ENCODE data around the gene USP17L28. TPM values are rescaled to one million over a fixed set of nuclear protein-coding genes. Genes with fewer than 3 reads are reported as not detected.
"Not testable (repeated sequence)": the region's sequence is repeated elsewhere in the genome, so short reads cannot be mapped to it uniquely, and the experiment has no call there.

Gene USP17L28
- total RNA-seq, 1 experiment from 2014 or later: not detected

DNA sequence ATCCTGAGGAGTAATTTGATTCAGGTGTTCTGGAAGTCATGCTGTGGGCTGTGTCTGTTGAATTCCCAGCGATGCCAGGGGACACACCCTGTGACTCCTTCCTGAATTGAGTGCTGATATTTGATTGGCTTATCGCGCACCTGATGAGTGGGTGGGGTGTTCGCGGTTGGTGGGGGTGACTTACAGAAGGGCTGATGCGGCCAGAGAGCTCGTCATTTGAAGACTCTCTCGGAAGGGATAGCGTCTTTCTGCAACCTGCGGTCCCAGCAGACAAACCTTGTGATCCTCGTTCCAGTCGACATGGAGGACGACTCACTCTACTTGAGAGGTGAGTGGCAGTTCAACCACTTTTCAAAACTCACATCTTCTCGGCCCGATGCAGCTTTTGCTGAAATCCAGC, 14.1 kb downstream of the USP17L28 start, which contains the start of gene USP17L30:
TSS of gene USP17L30 (plus strand) at position 301 of the 400 bp plus-strand sequence. CDS start at position 301, 0 bp downstream.
- H3K9me3 Mint-ChIP-seq (ENCODE audit: low read depth, unreplicated experiment); H3K36me3 Mint-ChIP-seq (ENCODE audit: insufficient read depth, unreplicated experiment); DNase-seq; CTCF ChIA-PET; H3K27ac Mint-ChIP-seq (ENCODE audit: unreplicated experiment); H3K4me3 Mint-ChIP-seq (ENCODE audit: low read depth, unreplicated experiment); H3K4me1 Mint-ChIP-seq (ENCODE audit: low read depth, unreplicated experiment); intact Hi-C loops (cut with micrococcal nuclease; ENCODE audit: unreplicated experiment); BruUV-seq (replicated peaks); H3K27me3 Mint-ChIP-seq (ENCODE audit: unreplicated experiment): not testable (repeated sequence)

DNA sequence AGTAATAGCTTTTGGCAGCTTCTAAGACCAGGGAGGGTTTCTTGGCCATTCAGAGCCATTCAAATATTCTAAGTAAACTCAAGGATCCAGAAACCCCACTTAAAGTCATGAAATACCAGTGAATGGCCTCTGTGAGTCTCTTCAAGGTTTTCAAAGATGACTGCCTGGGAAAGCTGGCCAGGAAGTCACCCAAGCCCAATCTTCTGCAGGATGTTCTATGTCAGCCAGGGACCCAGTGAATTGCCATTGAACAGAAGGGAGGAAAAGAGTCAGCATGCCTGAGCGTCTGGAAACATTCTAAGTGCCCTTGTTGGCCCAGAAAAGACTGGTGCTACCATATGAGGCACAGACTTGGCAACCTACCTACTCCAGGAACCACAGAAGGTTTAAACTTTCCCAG, 31.2 kb downstream of the USP17L28 start:
- H3K27me3 Mint-ChIP-seq (ENCODE audit: unreplicated experiment); H3K36me3 Mint-ChIP-seq (ENCODE audit: insufficient read depth, unreplicated experiment); DNase-seq; CTCF ChIA-PET; H3K4me1 Mint-ChIP-seq (ENCODE audit: low read depth, unreplicated experiment); intact Hi-C loops (cut with micrococcal nuclease; ENCODE audit: unreplicated experiment); BruUV-seq (replicated peaks); H3K9me3 Mint-ChIP-seq (ENCODE audit: low read depth, unreplicated experiment); H3K27ac Mint-ChIP-seq (ENCODE audit: unreplicated experiment); H3K4me3 Mint-ChIP-seq (ENCODE audit: low read depth, unreplicated experiment): not testable (repeated sequence)

GRCh38 chr4:9381012-9381534, 32.4 kb downstream of the USP17L28 start:
- H3K4me3 Mint-ChIP-seq (ENCODE audit: low read depth, unreplicated experiment): peak overlapping the region; percentile 19
- CTCF ChIA-PET: interaction anchor here (0.5 kb wide), 1 partner anchor 15 kb away, joined by 3 read pairs; no protein-coding TSS in a partner anchor
- H3K36me3 Mint-ChIP-seq (ENCODE audit: insufficient read depth, unreplicated experiment); H3K4me1 Mint-ChIP-seq (ENCODE audit: low read depth, unreplicated experiment); H3K27ac Mint-ChIP-seq (ENCODE audit: unreplicated experiment); BruUV-seq (replicated peaks); H3K27me3 Mint-ChIP-seq (ENCODE audit: unreplicated experiment); intact Hi-C loops (cut with micrococcal nuclease; ENCODE audit: unreplicated experiment); H3K9me3 Mint-ChIP-seq (ENCODE audit: low read depth, unreplicated experiment): not testable (repeated sequence)
- DNase-seq: peak; percentile 42

DNA sequence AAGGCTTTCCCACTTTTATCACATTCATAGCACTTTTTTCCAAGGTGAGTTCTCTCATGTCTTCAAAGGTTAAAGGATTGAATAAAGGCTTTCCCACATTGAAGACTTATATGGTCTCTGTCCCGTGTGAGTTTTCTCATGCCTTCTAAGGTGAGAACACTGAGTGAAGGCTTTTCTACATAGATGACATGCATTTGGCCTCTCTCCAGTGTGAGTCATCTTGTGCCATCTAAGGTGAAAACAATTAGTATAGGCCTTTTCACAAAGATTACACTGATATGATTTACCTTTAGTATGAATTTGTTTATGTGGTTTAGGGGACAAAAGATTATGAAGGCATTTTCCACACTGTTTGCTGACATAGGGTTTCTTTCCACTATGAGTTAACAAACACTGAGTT, 35.4 kb downstream of the USP17L28 start:
- Mint-ChIP-seq H3K36me3 (ENCODE audit: insufficient read depth, unreplicated experiment) (no peaks in the 10 kb centered on the region), H3K4me3 (ENCODE audit: low read depth, unreplicated experiment) (no peak overlapping the region), H3K27me3 (ENCODE audit: unreplicated experiment) (no peaks in the 10 kb centered on the region), H3K9me3 (ENCODE audit: low read depth, unreplicated experiment) (no peaks in the 10 kb centered on the region), H3K27ac (ENCODE audit: unreplicated experiment) (no peak overlapping the region), H3K4me1 (ENCODE audit: low read depth, unreplicated experiment) (no peaks in the 10 kb centered on the region)
- no TSS peak for BruUV-seq (replicated peaks)
- no peak for DNase-seq
- TF ChIP-seq, protein P1, sequence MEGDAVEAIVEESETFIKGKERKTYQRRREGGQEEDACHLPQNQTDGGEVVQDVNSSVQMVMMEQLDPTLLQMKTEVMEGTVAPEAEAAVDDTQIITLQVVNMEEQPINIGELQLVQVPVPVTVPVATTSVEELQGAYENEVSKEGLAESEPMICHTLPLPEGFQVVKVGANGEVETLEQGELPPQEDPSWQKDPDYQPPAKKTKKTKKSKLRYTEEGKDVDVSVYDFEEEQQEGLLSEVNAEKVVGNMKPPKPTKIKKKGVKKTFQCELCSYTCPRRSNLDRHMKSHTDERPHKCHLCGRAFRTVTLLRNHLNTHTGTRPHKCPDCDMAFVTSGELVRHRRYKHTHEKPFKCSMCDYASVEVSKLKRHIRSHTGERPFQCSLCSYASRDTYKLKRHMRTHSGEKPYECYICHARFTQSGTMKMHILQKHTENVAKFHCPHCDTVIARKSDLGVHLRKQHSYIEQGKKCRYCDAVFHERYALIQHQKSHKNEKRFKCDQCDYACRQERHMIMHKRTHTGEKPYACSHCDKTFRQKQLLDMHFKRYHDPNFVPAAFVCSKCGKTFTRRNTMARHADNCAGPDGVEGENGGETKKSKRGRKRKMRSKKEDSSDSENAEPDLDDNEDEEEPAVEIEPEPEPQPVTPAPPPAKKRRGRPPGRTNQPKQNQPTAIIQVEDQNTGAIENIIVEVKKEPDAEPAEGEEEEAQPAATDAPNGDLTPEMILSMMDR (IDR thresholded peaks at IDR 0.05; ENCODE audit: unreplicated experiment): no peak
- CTCF ChIA-PET: no interaction called here
- intact Hi-C loops (cut with micrococcal nuclease; ENCODE audit: unreplicated experiment): no loop called here

DNA sequence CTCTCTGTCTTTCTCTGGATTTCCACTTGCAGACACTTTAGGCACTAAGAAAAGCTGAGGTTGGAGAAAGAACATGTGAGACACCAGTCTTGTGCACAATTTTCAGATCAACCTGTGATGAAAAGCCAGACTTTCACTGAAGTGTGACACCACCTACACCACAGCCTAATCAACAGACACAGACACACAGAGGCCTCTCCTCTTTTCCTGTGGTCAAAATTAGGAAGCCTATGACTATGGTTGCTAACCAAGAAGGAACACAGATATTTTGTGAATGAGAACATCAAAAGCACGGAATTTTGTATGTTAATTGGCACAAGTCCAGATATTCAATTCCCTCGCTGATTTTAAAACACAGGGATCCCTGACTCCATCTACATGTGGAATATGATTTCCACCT, 40.3 kb downstream of the USP17L28 start:
- H3K36me3 Mint-ChIP-seq (ENCODE audit: insufficient read depth, unreplicated experiment); H3K27ac Mint-ChIP-seq (ENCODE audit: unreplicated experiment); H3K27me3 Mint-ChIP-seq (ENCODE audit: unreplicated experiment); H3K4me3 Mint-ChIP-seq (ENCODE audit: low read depth, unreplicated experiment); DNase-seq; H3K4me1 Mint-ChIP-seq (ENCODE audit: low read depth, unreplicated experiment); H3K9me3 Mint-ChIP-seq (ENCODE audit: low read depth, unreplicated experiment); CTCF ChIA-PET; intact Hi-C loops (cut with micrococcal nuclease; ENCODE audit: unreplicated experiment); BruUV-seq (replicated peaks): not testable (repeated sequence)

Other genes starting within 250 kb of the USP17L28 start
- gene FAM90A26, start 178.5 kb upstream of the USP17L28 start, total RNA-seq (2022): not detected in 2 replicates
- gene USP17L10, start 138.2 kb upstream of the USP17L28 start, total RNA-seq (2022): not detected in 2 replicates
- gene USP17L11, start 133.5 kb upstream of the USP17L28 start, total RNA-seq (2022): not detected in 2 replicates
- gene USP17L12, start 128.7 kb upstream of the USP17L28 start, total RNA-seq (2022): not detected in 2 replicates
- not detected in 2 replicates for gene USP17L13, start 124.0 kb upstream of the USP17L28 start, total RNA-seq (2022)
- not detected in 2 replicates for gene USP17L15, start 114.5 kb upstream of the USP17L28 start, total RNA-seq (2022)
- not detected in 2 replicates for gene USP17L17, start 105.0 kb upstream of the USP17L28 start, total RNA-seq (2022)
- gene USP17L18, start 100.3 kb upstream of the USP17L28 start, total RNA-seq (2022): not detected in 2 replicates
- not detected in 2 replicates for gene USP17L19, start 95.5 kb upstream of the USP17L28 start, total RNA-seq (2022)
- not detected in 2 replicates for gene USP17L20, start 90.8 kb upstream of the USP17L28 start, total RNA-seq (2022)
- gene USP17L21, start 86.0 kb upstream of the USP17L28 start, total RNA-seq (2022): not detected in 2 replicates
- not detected in 2 replicates for gene USP17L22, start 81.3 kb upstream of the USP17L28 start, total RNA-seq (2022)
- not detected in 2 replicates for gene USP17L24, start 23.7 kb upstream of the USP17L28 start, total RNA-seq (2022)
- gene USP17L25, start 19.0 kb upstream of the USP17L28 start, total RNA-seq (2022): not detected in 2 replicates
- not detected in 2 replicates for gene USP17L26, start 14.2 kb upstream of the USP17L28 start, total RNA-seq (2022)
- gene USP17L5, start 9.5 kb upstream of the USP17L28 start, total RNA-seq (2022): not detected in 2 replicates
- gene USP17L27, start 4.7 kb upstream of the USP17L28 start, total RNA-seq (2022): not detected in 2 replicates
- gene USP17L29, start 4.7 kb downstream of the USP17L28 start, total RNA-seq (2022): not detected in 2 replicates
- gene USP17L30, start 14.2 kb downstream of the USP17L28 start, total RNA-seq (2022): not detected in 2 replicates
- not detected in 2 replicates for gene DEFB131A, start 95.5 kb downstream of the USP17L28 start, total RNA-seq (2022)

Measured in Calu3 (cell line).